OCI-LY7 (cell line): ENCODE results near the gene LEF1. TPM values are rescaled to one million over a fixed set of nuclear protein-coding genes. Genes with fewer than 3 reads are reported as not detected.
A peak's percentile ranks its signal among the peaks of the same experiment; 100 is the strongest.

Source experiments
- BruUV-seq: library from RNA; stranded (reverse); fragments of 400-500 nt; replicated peaks from 2 replicates; lab custom pipeline; 2021; lab: Mats Ljungman, UMichigan
- CTCF ChIA-PET: fragments of 300-600 bp; sonication (Branson Sonifier 250); formaldehyde crosslinking; loops from one replicate; lab custom pipeline; 2022; ENCODE audit warnings: antibody characterized with exemption; ENCODE audit not compliant: unreplicated experiment; lab: Charles Lee
- POLR2A ChIA-PET: fragments of 300-600 bp; sonication (Branson Sonifier 250); formaldehyde crosslinking; loops from one replicate; lab custom pipeline; 2022; ENCODE audit warnings: antibody characterized with exemption; lab: Charles Lee
- DNase-seq: peaks from one replicate; pipeline ENCODE4 v3.0.0-alpha.2; 2015; ENCODE audit warnings: low spot score
- H2AFZ ChIP-seq: fragments of 200-600 bp; sonication (generic), shearing (Covaris generic); 2 replicates; pipeline ENCODE4 v1.6.1; 2014; ENCODE audit warnings: mild to moderate bottlenecking, antibody characterized with exemption, low read length, moderate library complexity
- H3K27ac ChIP-seq: fragments of 200-600 bp; sonication (generic); 2 replicates; pipeline ENCODE4 v1.5.1; 2014; ENCODE audit warnings: mixed run types, low read depth, mild to moderate bottlenecking, moderate library complexity, low read length, inconsistent platforms; ENCODE audit not compliant: poor library complexity, severe bottlenecking
- H3K36me3 ChIP-seq: fragments of 200-600 bp; sonication (generic); 2 replicates; pipeline ENCODE4 v1.6.1; 2014; ENCODE audit warnings: mild to moderate bottlenecking, antibody characterized with exemption, low read length, moderate library complexity, mixed read lengths; ENCODE audit not compliant: insufficient read depth
- H3K4me1 ChIP-seq: fragments of 200-600 bp; sonication (generic); 2 replicates; pipeline ENCODE4 v1.5.1; 2014; ENCODE audit warnings: mild to moderate bottlenecking, low read length; ENCODE audit not compliant: insufficient read depth, poor library complexity, severe bottlenecking
- H3K4me2 ChIP-seq: fragments of 200-600 bp; sonication (generic); 2 replicates; pipeline ENCODE4 v1.6.1; 2014; ENCODE audit warnings: mild to moderate bottlenecking, low read length
- H3K4me3 ChIP-seq: fragments of 200-600 bp; sonication (generic); 2 replicates; pipeline ENCODE4 v1.5.1; 2014; ENCODE audit warnings: mild to moderate bottlenecking, low read depth, low read length; ENCODE audit not compliant: poor library complexity, severe bottlenecking
- H3K79me2 ChIP-seq: fragments of 200-600 bp; sonication (generic); 2 replicates; pipeline ENCODE4 v1.6.1; 2016; ENCODE audit warnings: low read depth, mild to moderate bottlenecking, low read length, moderate library complexity, mixed read lengths; ENCODE audit not compliant: insufficient read depth
- H3K9me2 ChIP-seq: fragments of 200-600 bp; sonication (generic); 2 replicates; pipeline ENCODE4 v1.6.1; 2016; ENCODE audit warnings: mild to moderate bottlenecking, low read length, mixed read lengths; ENCODE audit not compliant: insufficient read depth
- H3K9me3 ChIP-seq: fragments of 200-600 bp; sonication (generic); 2 replicates; pipeline ENCODE4 v1.6.1; 2014; ENCODE audit warnings: mild to moderate bottlenecking, mixed run types, low read length, mixed read lengths
- H4K20me1 ChIP-seq: fragments of 200-600 bp; sonication (generic); 2 replicates; pipeline ENCODE4 v1.6.1; 2014; ENCODE audit warnings: mild to moderate bottlenecking, antibody characterized with exemption, low read length, moderate library complexity, mixed read lengths; ENCODE audit not compliant: insufficient read depth
- CTCF ChIP-seq: fragments of 200-600 bp; sonication (generic); conservative IDR thresholded peaks from 2 replicates; pipeline ENCODE4 v1.5.1; 2014; ENCODE audit warnings: mild to moderate bottlenecking, antibody characterized with exemption, low read length, moderate library complexity, mixed read lengths
- EZH2phosphoT487 ChIP-seq: fragments of 200-600 bp; sonication (generic); IDR thresholded peaks from 2 replicates; pipeline ENCODE4 v1.6.1; 2018; ENCODE audit warnings: low read depth, borderline replicate concordance, mild to moderate bottlenecking, mixed run types, antibody characterized with exemption, low read length, moderate library complexity, mixed read lengths
- intact Hi-C: fragments of 100-400 bp; cut with micrococcal nuclease; formaldehyde crosslinking; loops from one replicate; pipeline ENCODE4 v1.10.0; 2022; ENCODE audit not compliant: unreplicated experiment
- total RNA-seq, 2 experiments: library from RNA; depleted of rRNA in 1 of 2; stranded (reverse); fragments of >200 nt in 1 of 2; shearing (Covaris generic) in 1 of 2; gene quantifications; 2 replicates each; pipeline ENCODE4 v1.2.3, GENCODE V29; 2014 to 2022

Gene LEF1
- total RNA-seq, 2 experiments from 2014 or later = 207 to 223 TPM

DNA sequence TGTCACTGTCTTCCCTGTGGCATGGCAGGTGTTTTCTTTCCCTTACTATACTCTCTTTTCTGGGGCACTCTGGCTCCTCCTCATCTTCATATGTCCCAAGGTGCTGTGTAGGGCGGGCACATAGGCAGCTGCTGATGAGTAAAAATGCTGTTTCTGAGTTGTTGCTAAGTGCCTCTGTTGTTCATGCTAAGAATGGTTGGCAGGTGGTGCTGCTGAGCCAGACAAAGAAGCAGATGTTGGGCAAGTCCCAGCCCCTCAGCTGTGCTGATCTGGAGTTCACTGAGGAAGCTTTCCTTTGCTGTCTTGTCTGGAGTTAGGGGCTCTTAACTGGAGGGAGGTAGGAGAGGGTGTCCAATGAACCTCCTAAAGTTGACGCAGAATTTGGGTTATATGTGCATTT lies 138.4 kb downstream of the LEF1 start:
- POLR2A ChIA-PET = interaction anchor here (0.6 to 13.4 kb wide), 4 partner anchors 11 to 542 kb away, joined by 3 to 205 read pairs (median 6); partner anchors contain the start of gene LEF1
- TF ChIP-seq EZH2phosphoT487 (no peak), CTCF (peak; percentile 92)

GRCh38 chr4:108029731-108030130 lies 139.0 kb downstream of the LEF1 start:
- ChIA-PET CTCF (interaction anchor here (0.6 to 2.7 kb wide), 7 partner anchors 10 to 215 kb away, joined by 3 to 12 read pairs (median 3); no protein-coding TSS in a partner anchor), POLR2A (interaction anchor here (0.6 to 13.4 kb wide), 5 partner anchors 11 to 542 kb away, joined by 3 to 205 read pairs (median 4); partner anchors contain the start of gene LEF1)
- intact Hi-C loops = loop anchor here (1.0 to 5.0 kb wide), 4 partner anchors 89 to 543 kb away; no protein-coding TSS in a partner anchor
- Histone ChIP-seq H3K4me2 (peak overlapping the region; percentile 33; the same call in 1 of the 2 replicates), H3K4me1 (peaks cover 63% of the 10 kb centered on the region), H3K36me3 (peaks cover 82% of the 10 kb centered on the region), H3K9me3 (peaks cover 10% of the 10 kb centered on the region; the same call in 1 of the 2 replicates), H3K9me2 (no peaks in the 10 kb centered on the region), H3K4me3 (no peak overlapping the region), H4K20me1 (no peaks in the 10 kb centered on the region), H3K27ac (peak overlapping the region; percentile 62), H2AFZ (no peak overlapping the region), H3K79me2 (peaks cover 11% of the 10 kb centered on the region; the same call in 1 of the 2 replicates)
- no peak for TF ChIP-seq CTCF
- no peak for TF ChIP-seq EZH2phosphoT487
- DNase-seq = no peak
- no TSS peak for BruUV-seq

More for the DNA sequence above, 138.4 kb downstream of the LEF1 start:
- Histone ChIP-seq H3K4me3 (no peak overlapping the region), H3K4me2 (peak overlapping the region; percentile 33), H3K9me2 (no peaks in the 10 kb centered on the region), H3K36me3 (peaks cover 76% of the 10 kb centered on the region), H3K9me3 (peaks cover 10% of the 10 kb centered on the region; the same call in 1 of the 2 replicates), H2AFZ (no peak overlapping the region), H3K4me1 (peaks cover 69% of the 10 kb centered on the region), H3K27ac (peak overlapping the region; percentile 62), H3K79me2 (peaks cover 11% of the 10 kb centered on the region; the same call in 1 of the 2 replicates), H4K20me1 (no peaks in the 10 kb centered on the region)
- BruUV-seq = no TSS peak
- intact Hi-C loops = loop anchor here (1.0 to 5.0 kb wide), 4 partner anchors 88 to 542 kb away; no protein-coding TSS in a partner anchor
- CTCF ChIA-PET = interaction anchor here (0.6 to 2.7 kb wide), 7 partner anchors 11 to 215 kb away, joined by 3 to 12 read pairs (median 3); no protein-coding TSS in a partner anchor
- DNase-seq = peak; percentile 90
